Mesothelial cell of epicardium (in vitro differentiated cells): ENCODE results near the gene STT3A. TPM values are rescaled to one million over a fixed set of nuclear protein-coding genes. Genes with fewer than 3 reads are reported as not detected.

Experiments used
- DNase-seq, 2 experiments: peaks; one replicate each; pipeline ENCODE4 v3.0.0; 2021; ENCODE audit warnings: low spot score in 2 of 2; ENCODE audit not compliant: unreplicated experiment in 2 of 2
- H3K27ac Mint-ChIP-seq: 2 replicates; pipeline ENCODE4 v1.8.0; 2021; ENCODE audit warnings: mixed read lengths
- H3K27me3 Mint-ChIP-seq: 2 replicates; pipeline ENCODE4 v1.8.0; 2021; ENCODE audit warnings: low read depth, mixed read lengths
- H3K36me3 Mint-ChIP-seq: 2 replicates; pipeline ENCODE4 v1.8.0; 2021; ENCODE audit warnings: mixed read lengths
- H3K4me1 Mint-ChIP-seq: 2 replicates; pipeline ENCODE4 v1.8.0; 2021; ENCODE audit warnings: mixed read lengths
- H3K4me3 Mint-ChIP-seq: 2 replicates; pipeline ENCODE4 v1.8.0; 2021; ENCODE audit warnings: mild to moderate bottlenecking, moderate library complexity, mixed read lengths
- H3K9me3 Mint-ChIP-seq: 2 replicates; pipeline ENCODE4 v1.8.0; 2021; ENCODE audit warnings: mixed read lengths
- total RNA-seq: library from RNA; stranded (reverse); gene quantifications from 3 replicates; pipeline ENCODE4 v1.2.1, GENCODE V29; 2021
- TF ChIP-seq, protein P1 (sequence below): fragments of 200-600 bp; sonication (generic); IDR thresholded peaks from one replicate; pipeline ENCODE4 v1.5.0; 2021; ENCODE audit warnings: antibody characterized with exemption; ENCODE audit not compliant: unreplicated experiment

The STT3A gene
- total RNA-seq, 1 donor from 2014 or later, result 146 TPM

DNA sequence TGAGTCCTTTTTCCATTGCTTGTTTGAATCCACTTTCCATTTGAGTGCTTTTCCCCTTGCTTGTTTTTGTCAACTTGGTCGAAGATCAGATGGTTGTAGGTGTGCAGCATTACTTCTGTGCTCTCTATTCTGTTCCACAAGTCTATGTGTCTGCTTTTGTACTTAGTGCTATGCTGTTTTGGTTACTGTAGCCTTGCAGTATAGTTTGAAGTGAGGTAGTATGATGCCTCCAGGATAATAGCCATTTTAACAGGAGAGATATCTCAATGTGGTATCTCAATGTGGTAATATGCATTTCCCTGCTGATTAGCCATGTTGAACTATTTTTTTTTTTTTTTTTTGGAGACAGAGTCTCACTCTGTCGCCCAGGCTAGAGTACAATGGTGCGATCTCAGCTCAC lies 71.3 kb downstream of the STT3A start:
- no peak overlapping the region for H3K4me3 Mint-ChIP-seq
- no peak overlapping the region for H3K27ac Mint-ChIP-seq
- DNase-seq, result no peak
- peaks cover 49% of the 10 kb centered on the region for H3K36me3 Mint-ChIP-seq
- peaks cover 38% of the 10 kb centered on the region for H3K9me3 Mint-ChIP-seq
- H3K27me3 Mint-ChIP-seq, result no peaks in the 10 kb centered on the region
- no peaks in the 10 kb centered on the region for H3K4me1 Mint-ChIP-seq
- TF ChIP-seq, protein P1, sequence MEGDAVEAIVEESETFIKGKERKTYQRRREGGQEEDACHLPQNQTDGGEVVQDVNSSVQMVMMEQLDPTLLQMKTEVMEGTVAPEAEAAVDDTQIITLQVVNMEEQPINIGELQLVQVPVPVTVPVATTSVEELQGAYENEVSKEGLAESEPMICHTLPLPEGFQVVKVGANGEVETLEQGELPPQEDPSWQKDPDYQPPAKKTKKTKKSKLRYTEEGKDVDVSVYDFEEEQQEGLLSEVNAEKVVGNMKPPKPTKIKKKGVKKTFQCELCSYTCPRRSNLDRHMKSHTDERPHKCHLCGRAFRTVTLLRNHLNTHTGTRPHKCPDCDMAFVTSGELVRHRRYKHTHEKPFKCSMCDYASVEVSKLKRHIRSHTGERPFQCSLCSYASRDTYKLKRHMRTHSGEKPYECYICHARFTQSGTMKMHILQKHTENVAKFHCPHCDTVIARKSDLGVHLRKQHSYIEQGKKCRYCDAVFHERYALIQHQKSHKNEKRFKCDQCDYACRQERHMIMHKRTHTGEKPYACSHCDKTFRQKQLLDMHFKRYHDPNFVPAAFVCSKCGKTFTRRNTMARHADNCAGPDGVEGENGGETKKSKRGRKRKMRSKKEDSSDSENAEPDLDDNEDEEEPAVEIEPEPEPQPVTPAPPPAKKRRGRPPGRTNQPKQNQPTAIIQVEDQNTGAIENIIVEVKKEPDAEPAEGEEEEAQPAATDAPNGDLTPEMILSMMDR, result no peak

DNA sequence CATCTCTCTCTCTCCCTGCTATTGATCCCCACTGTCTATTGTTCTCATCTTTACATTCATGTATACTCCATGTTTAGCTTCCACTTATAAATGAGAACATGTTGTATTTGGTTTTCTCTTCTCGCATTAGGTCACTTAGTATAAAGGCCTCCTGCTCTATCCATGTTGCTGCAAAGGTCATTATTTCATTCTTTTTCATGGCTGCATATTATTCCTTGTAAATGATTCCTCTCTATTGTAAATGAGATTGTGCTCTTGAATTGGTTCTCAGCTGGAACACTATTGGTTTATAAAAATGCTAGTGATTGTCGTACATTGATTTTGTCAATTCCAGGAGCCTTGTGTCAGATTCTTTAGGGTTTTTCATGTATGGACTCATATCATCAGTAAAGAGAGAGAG lies 74.5 kb downstream of the STT3A start:
- no peak for DNase-seq
- TF ChIP-seq, protein P1, result no peak
- Mint-ChIP-seq H3K4me1 (no peaks in the 10 kb centered on the region), H3K4me3 (no peak overlapping the region), H3K27ac (no peak overlapping the region), H3K27me3 (no peaks in the 10 kb centered on the region), H3K36me3 (peaks cover 52% of the 10 kb centered on the region), H3K9me3 (peaks cover 38% of the 10 kb centered on the region)

DNA sequence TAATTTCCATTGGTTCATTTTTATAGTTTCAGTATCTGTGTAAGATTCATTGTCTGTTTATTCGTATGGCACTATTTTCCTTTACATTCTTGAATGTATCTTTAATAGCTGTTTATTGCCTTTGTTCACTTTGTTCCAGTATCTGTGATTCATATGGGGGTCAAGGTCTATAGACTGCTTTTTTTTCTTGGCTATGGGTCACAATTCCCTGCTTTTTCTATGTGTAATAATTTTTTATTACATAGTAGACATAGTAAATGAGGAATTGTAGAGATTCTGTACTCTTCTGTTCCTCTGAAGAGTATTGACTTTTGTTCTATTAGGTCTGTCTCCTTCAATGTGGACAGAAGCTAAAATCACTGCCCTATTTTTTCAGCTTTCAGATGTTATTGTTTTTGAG lies 77.5 kb downstream of the STT3A start:
- DNase-seq, result no peak
- H3K4me3 Mint-ChIP-seq, result no peak overlapping the region
- TF ChIP-seq, protein P1, result no peak
- no peak overlapping the region for H3K27ac Mint-ChIP-seq
- no peaks in the 10 kb centered on the region for H3K4me1 Mint-ChIP-seq
- peaks cover 30% of the 10 kb centered on the region for H3K36me3 Mint-ChIP-seq
- no peaks in the 10 kb centered on the region for H3K27me3 Mint-ChIP-seq
- H3K9me3 Mint-ChIP-seq, result peaks cover 20% of the 10 kb centered on the region

DNA sequence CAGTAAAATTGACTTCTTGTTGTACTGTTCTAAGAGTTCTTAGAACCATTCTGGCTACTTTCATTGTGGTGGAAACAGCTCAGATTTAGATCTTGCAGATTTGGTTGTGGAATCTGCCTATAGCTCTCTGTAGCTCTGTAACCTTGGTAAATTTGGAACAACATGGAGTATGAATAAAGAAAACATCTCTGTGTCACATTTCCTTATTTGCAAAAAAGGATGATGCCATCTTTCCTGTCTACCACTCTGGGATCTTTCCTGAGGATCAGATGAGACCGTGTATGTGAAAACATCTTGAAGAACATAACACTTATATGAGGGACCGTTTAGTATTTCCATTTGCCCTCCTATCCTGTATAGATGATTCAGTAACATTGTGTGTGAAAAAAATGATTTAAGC lies 78.9 kb downstream of the STT3A start:
- no peaks in the 10 kb centered on the region for H3K4me1 Mint-ChIP-seq
- H3K27me3 Mint-ChIP-seq, result no peaks in the 10 kb centered on the region
- H3K9me3 Mint-ChIP-seq, result peaks cover 8% of the 10 kb centered on the region
- no peak for DNase-seq
- TF ChIP-seq, protein P1, result no peak
- H3K4me3 Mint-ChIP-seq, result no peak overlapping the region
- H3K36me3 Mint-ChIP-seq, result peaks cover 17% of the 10 kb centered on the region
- H3K27ac Mint-ChIP-seq, result no peak overlapping the region

Other genes starting within 250 kb of the STT3A start
- 12.0 to 14.0 TPM (median 12.8 TPM) in 3 replicates for gene FEZ1, start 96.6 kb upstream of the STT3A start, total RNA-seq
- gene EI24, start 23.4 kb upstream of the STT3A start, total RNA-seq, result 67.2 to 69.3 TPM (median 67.8 TPM) in 3 replicates
- gene CHEK1, start 32.3 kb downstream of the STT3A start, total RNA-seq, result 23.3 to 25.9 TPM (median 24.7 TPM) in 3 replicates
- 0.25 TPM in 1 of 3 replicates, not detected in the others for gene ACRV1, start 88.0 kb downstream of the STT3A start, total RNA-seq
- not detected in 3 replicates for gene PATE1, start 153.4 kb downstream of the STT3A start, total RNA-seq
- gene PATE2, start 186.0 kb downstream of the STT3A start, total RNA-seq, result 0.20 TPM in 2 of 3 replicates, not detected in the other
- not detected in 3 replicates for gene PATE3, start 195.3 kb downstream of the STT3A start, total RNA-seq
- gene PATE4, start 240.5 kb downstream of the STT3A start, total RNA-seq, result not detected in 3 replicates